Measurements from ENCODE around the gene POLR2E. TPM values are rescaled to one million over a fixed set of nuclear protein-coding genes. Genes with fewer than 3 reads are reported as not detected.

The POLR2E gene
- total RNA-seq, 1 experiment from 2014 or later, result 173 TPM

GRCh38 chr19:1110809-1111640, 15.8 kb upstream of the POLR2E start:
- Histone ChIP-seq H3K27ac (no peak overlapping the region), H3K4me1 (replicated peaks) (peaks cover 16% of the 10 kb centered on the region), H3K9me3 (replicated peaks) (no peaks in the 10 kb centered on the region; the same call in 1 of the 2 replicates), H3K4me3 (no peak overlapping the region), H3K27me3 (replicated peaks) (no peaks in the 10 kb centered on the region), H3K36me3 (peaks cover 82% of the 10 kb centered on the region)
- DNase-seq (ENCODE audit: low read depth in 1 of 2, low spot score in 2 of 2), result no peak

DNA sequence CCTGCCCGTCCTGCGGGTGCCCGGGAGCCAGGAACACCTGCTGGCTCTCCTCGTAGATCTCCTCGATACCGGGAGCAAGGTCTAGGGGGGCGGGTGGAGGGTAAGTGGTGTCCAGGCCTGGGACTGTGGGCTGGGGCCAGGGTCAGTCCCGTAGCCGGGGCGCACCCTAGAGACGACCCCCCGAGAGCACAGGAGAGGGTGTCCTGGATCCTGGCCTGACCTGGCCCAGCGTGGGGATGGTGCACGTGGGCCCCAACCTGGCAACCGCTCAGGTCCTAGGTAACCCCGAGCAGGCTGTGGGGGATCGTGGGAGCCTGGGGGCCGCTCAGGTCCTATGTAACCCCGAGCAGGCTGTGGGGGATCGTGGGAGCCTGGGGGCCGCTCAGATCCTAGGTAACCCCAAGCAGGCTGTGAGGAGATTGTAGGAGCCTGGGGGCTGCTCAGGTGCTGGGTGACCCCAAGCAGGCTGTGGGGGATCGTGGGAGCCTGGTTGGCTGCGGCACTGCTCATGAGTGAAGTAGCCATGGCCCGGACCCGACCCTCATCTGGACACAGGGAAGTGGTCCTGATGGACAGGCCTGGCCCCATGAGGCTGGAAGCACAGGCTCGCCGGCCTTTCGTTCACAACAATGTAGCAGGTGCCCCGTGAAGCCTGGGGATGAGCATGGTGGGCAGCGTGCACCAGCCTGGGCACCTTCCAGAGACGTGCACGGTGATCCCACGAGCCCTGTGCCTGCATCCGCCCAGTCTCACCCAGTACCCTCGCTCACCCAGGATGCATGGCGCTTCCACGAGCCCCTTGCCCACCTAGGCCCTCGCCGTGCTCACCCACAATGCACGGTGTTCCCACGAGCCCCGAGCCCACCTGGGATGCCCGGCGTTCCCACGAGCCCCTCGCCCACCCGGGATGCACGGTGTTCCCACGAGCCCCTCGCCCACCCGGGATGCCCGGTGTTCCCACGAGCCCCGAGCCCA, 14.8 kb upstream of the POLR2E start:
- H3K27me3 ChIP-seq (replicated peaks), result no peaks in the 10 kb centered on the region
- H3K9me3 ChIP-seq (replicated peaks), result no peaks in the 10 kb centered on the region; the same call in 1 of the 2 replicates
- H3K27ac ChIP-seq, result no peak overlapping the region
- no peak overlapping the region for H3K4me3 ChIP-seq
- H3K36me3 ChIP-seq, result peaks cover 82% of the 10 kb centered on the region
- DNase-seq (ENCODE audit: low read depth in 1 of 2, low spot score in 2 of 2), result no peak
- peaks cover 20% of the 10 kb centered on the region for H3K4me1 ChIP-seq (replicated peaks)

- no peak overlapping the region for H3K4me3 ChIP-seq
- no peak overlapping the region for H3K27ac ChIP-seq
- H3K27me3 ChIP-seq (replicated peaks), result no peaks in the 10 kb centered on the region
- peaks cover 24% of the 10 kb centered on the region for H3K4me1 ChIP-seq (replicated peaks)
- H3K9me3 ChIP-seq (replicated peaks), result no peaks in the 10 kb centered on the region; the same call in 1 of the 2 replicates
- DNase-seq (ENCODE audit: low read depth in 1 of 2, low spot score in 2 of 2), result no peak
- peaks cover 79% of the 10 kb centered on the region for H3K36me3 ChIP-seq
These were observed 13.9 kb upstream of the POLR2E start for GRCh38 chr19:1109032-1109551.

DNA sequence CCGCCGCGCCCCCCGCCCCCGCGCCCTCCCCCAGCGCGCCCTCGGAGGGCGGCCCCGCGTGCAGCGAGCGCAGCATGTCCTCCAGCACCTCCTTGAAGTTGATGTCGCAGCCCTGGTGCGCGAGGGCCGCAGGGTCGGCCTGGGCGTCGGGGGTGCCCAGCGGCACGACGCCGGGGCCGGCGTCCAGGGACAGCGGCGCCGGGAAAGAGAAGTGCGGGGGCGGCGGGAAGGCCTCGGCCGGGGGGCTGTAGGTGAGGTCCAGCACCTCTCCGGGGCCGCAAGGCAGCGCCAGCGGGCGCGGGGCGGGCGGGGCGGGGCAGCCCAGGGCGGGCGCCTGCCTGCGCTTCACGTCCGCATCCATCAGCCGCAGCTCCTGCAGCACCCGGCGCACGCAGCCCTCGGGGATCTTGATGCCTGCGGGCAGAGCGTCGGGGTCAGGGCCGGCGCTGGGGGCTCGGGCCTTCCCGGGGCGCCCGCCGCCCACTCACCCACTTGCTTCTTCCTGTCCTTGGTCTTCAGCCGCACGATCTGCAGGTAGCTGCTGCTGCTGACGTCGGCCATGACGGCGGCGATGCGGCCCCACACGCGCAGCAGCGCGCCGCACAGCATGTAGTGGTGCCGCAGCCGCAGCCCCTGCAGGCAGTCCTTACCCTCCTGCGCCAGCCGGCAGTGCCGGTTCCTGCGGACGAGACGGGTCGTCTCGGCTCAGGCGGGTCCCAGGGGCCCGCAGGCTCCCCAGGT, 13.3 kb upstream of the POLR2E start:
- no peak overlapping the region for H3K27ac ChIP-seq
- H3K27me3 ChIP-seq (replicated peaks), result no peaks in the 10 kb centered on the region
- peaks cover 18% of the 10 kb centered on the region for H3K4me1 ChIP-seq (replicated peaks)
- no peak overlapping the region for H3K4me3 ChIP-seq
- H3K36me3 ChIP-seq, result peaks cover 72% of the 10 kb centered on the region
- no peak for DNase-seq (ENCODE audit: low read depth in 1 of 2, low spot score in 2 of 2)
- H3K9me3 ChIP-seq (replicated peaks), result no peaks in the 10 kb centered on the region; the same call in 1 of the 2 replicates

DNA sequence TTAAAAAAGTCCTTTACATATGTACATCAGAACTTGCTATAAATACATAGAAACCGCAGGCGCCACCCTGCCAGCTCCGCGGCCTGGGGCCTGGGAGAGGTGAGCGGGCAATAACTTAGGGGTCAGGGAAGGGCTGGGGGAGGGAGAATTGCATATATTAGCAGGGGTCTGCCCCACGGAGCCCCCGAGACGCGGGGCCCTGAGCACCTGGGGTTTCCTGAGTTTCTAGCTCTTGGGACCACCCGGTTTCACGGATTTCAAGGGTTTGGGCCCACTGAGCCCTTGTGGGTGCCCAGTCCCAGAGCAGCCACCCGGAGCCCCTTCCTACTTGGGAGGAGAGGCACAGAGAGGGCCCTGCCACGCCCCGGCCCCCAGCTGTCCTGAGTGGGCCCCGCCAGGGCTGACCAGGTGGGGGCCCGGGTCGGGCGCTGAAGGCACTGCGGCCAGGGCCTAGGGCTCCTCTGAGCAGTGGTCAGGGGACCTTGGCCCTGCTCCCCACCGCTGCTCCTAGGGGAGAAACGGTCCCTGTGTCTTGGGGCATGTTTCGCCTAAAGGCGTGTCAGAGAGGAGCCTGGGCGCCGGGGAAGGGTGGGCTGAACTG, 12.6 kb upstream of the POLR2E start:
- peaks cover 68% of the 10 kb centered on the region for H3K36me3 ChIP-seq
- no peak overlapping the region for H3K4me3 ChIP-seq
- H3K9me3 ChIP-seq (replicated peaks), result no peaks in the 10 kb centered on the region; the same call in 1 of the 2 replicates
- DNase-seq (ENCODE audit: low read depth in 1 of 2, low spot score in 2 of 2), result no peak
- no peaks in the 10 kb centered on the region for H3K27me3 ChIP-seq (replicated peaks)
- H3K4me1 ChIP-seq (replicated peaks), result peaks cover 18% of the 10 kb centered on the region
- no peak overlapping the region for H3K27ac ChIP-seq

- H3K9me3 ChIP-seq (replicated peaks), result no peaks in the 10 kb centered on the region
- peaks cover 22% of the 10 kb centered on the region for H3K4me1 ChIP-seq (replicated peaks)
- no peak overlapping the region for H3K27ac ChIP-seq
- peaks cover 61% of the 10 kb centered on the region for H3K36me3 ChIP-seq
- H3K4me3 ChIP-seq, result no peak overlapping the region
- no peak for DNase-seq (ENCODE audit: low read depth in 1 of 2, low spot score in 2 of 2)
- no peaks in the 10 kb centered on the region for H3K27me3 ChIP-seq (replicated peaks)
These were observed 11.9 kb upstream of the POLR2E start for GRCh38 chr19:1106841-1107660.

- H3K27ac ChIP-seq, result no peak overlapping the region
- no peak overlapping the region for H3K4me3 ChIP-seq
- H3K36me3 ChIP-seq, result peaks cover 56% of the 10 kb centered on the region
- no peaks in the 10 kb centered on the region for H3K27me3 ChIP-seq (replicated peaks)
- DNase-seq (ENCODE audit: low read depth in 1 of 2, low spot score in 2 of 2), result no peak
- H3K9me3 ChIP-seq (replicated peaks), result no peaks in the 10 kb centered on the region
- peaks cover 31% of the 10 kb centered on the region for H3K4me1 ChIP-seq (replicated peaks)
These were observed 11.0 kb upstream of the POLR2E start for GRCh38 chr19:1105873-1106840.

DNA sequence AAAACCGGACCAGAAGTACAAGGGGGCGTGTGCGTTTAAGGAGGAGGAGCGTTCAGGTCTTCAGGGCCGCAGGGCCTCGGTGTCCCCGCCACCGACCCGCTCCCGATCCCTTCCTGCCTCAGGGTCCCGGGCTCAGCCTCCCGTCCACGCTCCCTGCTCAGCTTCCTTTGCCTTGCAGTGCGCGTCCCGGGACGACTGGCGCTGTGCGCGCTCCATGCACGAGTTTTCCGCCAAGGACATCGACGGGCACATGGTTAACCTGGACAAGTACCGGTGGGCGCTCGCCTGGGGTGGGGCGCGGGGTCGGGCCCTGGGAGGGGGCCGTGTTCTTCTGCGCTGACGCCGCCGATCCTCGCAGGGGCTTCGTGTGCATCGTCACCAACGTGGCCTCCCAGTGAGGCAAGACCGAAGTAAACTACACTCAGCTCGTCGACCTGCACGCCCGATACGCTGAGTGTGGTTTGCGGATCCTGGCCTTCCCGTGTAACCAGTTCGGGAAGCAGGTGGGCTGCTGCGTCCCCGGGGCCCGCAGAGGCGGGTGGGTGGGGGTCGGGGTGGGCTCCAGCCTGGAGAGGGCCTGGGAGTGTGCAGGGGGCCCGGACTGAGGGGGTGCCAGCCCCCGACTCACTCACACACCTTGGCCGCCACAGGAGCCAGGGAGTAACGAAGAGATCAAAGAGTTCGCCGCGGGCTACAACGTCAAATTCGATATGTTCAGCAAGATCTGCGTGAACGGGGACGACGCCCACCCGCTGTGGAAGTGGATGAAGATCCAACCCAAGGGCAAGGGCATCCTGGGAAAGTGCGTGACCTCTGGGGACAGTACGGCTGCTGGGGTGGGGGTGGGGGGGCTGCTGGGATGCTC, 10.1 kb upstream of the POLR2E start:
- Histone ChIP-seq H3K9me3 (replicated peaks) (no peaks in the 10 kb centered on the region; the same call in 1 of the 2 replicates), H3K27me3 (replicated peaks) (no peaks in the 10 kb centered on the region), H3K27ac (peak overlapping the region; percentile 75), H3K4me3 (peak overlapping the region; percentile 77), H3K36me3 (peaks cover 47% of the 10 kb centered on the region), H3K4me1 (replicated peaks) (peaks cover 35% of the 10 kb centered on the region)
- no peak for DNase-seq (ENCODE audit: low read depth in 1 of 2, low spot score in 2 of 2)

GRCh38 chr19:1104311-1105007, 9.3 kb upstream of the POLR2E start:
- peak overlapping the region; percentile 77 for H3K4me3 ChIP-seq
- H3K4me1 ChIP-seq (replicated peaks), result peaks cover 35% of the 10 kb centered on the region
- H3K36me3 ChIP-seq, result peaks cover 40% of the 10 kb centered on the region
- no peaks in the 10 kb centered on the region for H3K27me3 ChIP-seq (replicated peaks)
- DNase-seq (ENCODE audit: low read depth in 1 of 2, low spot score in 2 of 2), result peak; percentile 60 to 76
- H3K27ac ChIP-seq, result peak overlapping the region; percentile 75
- peaks cover 5% of the 10 kb centered on the region for H3K9me3 ChIP-seq (replicated peaks)

GRCh38 chr19:1103708-1104310, 8.6 kb upstream of the POLR2E start, which contains the start of gene GPX4:
Gene GPX4, plus strand, starts transcription at chr19:1103994. Its CDS starts 50 bp downstream, at chr19:1104044.
- peaks cover 5% of the 10 kb centered on the region for H3K9me3 ChIP-seq (replicated peaks)
- peak within 1 kb of the TSS; percentile 79 for H3K27ac ChIP-seq
- peaks cover 35% of the 10 kb centered on the region for H3K36me3 ChIP-seq
- peaks cover 37% of the 10 kb centered on the region for H3K4me1 ChIP-seq (replicated peaks)
- peak within 1 kb of the TSS; percentile 77 for H3K4me3 ChIP-seq
- DNase-seq (ENCODE audit: low read depth in 1 of 2, low spot score in 2 of 2), result peak; percentile 99
- no peaks in the 10 kb centered on the region for H3K27me3 ChIP-seq (replicated peaks)

All from SJSA1 (cell line).